T-helper 2 cell treated with Interferon-gamma antibody and Interleukin-4, amounts not matched to agents 100 ng/mL and 5 ng/mL, for 36 hours (primary cell): Measurements from ENCODE around the gene MRPS27. TPM values are rescaled to one million over a fixed set of nuclear protein-coding genes. Genes with fewer than 3 reads are reported as not detected.
"Not testable (repeated sequence)": the region's sequence is repeated elsewhere in the genome, so short reads cannot be mapped to it uniquely, and the experiment has no call there.

ENCODE experiments used
- intact Hi-C: fragments of 100-400 bp; cut with micrococcal nuclease; formaldehyde crosslinking; loops from one replicate; pipeline ENCODE4 v1.15.1; 2023
- total RNA-seq: library from RNA; stranded (reverse); gene quantifications from 2 replicates; pipeline ENCODE4 v1.2.3, GENCODE V29; 2022

MRPS27 gene
- total RNA-seq, 1 donor from 2014 or later, result 58.4 TPM

DNA sequence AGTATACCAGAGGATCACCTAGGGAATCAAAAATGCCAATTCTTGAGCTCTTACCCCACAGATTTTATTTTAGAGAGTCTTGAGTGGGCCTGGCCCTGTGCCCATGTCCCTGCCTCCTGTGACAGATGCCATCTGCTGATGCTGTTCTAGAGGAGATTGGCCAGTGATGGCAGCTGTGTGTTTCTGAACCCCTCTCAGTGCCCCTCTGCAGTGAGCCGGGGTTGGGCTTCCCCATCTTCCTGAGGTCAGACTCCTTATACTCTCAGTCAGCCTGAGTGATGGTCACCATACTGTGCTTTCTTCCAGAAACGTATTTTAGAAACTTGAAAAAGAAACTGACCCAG lies 6.2 kb upstream of the MRPS27 start:
- intact Hi-C loops, result loop anchor here (10.0 kb wide), 1 partner anchor 519 kb away; no protein-coding TSS in a partner anchor

DNA sequence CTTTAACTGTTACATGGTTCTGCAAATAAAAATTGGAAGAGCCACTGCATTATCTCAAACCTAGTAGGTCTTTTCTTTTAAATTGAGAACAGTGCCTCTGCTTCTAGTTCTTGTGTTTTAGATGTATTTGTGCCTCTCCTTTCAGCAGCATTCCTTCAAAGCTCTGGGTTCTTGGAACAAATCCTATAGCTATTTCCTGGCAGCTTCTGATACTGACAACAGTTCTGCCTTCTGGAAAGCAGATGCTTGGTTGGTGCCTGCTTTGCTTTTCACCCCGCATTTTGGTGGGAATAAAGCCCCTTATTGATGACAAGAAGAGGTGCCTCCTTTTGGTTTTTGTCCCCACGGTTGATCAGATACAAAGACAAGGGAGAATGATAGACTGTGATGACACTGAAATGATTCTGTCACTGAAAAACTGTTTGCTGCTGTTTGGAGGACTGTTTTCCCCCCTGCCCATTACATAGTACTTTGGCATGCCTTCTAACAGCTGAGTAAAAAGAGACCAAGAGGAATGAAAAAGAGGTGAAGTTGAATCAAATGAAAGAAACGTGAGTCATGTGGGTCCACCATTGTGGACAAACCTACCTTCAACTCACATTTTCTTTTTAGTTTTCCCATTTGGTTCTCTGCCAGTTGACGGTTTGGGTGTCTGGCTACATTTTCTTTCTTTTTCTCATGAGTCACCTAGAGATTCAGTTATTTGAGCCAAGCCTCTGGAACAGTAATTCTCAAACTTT lies 5.7 kb upstream of the MRPS27 start:
- intact Hi-C loops, result loop anchor here (10.0 kb wide), 1 partner anchor 519 kb away; no protein-coding TSS in a partner anchor

DNA sequence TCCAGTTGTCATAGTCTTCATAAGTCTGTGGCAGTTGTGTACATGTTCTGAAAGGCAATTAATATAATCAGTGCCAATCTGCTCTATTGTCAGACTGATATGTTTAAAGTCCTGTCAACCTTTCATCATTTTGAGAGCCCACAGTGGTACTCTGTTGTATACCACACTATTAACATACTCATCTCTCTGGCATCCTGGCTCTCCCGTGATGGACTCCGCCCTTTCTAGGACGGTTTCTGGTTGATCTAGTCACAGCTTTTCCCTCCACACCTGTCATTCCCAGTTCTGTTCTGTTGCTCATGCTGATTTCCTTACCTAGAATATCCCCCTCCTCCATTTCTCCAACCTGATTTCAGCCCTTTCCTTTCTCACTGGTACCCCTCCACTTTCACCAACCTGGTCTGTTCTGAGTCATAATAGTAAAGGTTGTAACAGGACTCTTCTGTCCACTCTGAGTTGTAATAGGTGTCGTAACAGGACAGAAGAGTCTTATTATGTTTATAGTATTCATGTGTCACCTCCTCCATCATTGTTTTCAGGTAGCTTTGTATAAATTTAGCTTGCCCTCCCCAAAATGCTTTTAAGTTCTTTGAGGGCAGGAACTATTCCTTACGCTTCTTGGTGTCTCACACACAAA lies 4.3 kb upstream of the MRPS27 start:
- intact Hi-C loops, result loop anchor here (5.0 to 10.0 kb wide), 2 partner anchors 187 to 520 kb away; no protein-coding TSS in a partner anchor

DNA sequence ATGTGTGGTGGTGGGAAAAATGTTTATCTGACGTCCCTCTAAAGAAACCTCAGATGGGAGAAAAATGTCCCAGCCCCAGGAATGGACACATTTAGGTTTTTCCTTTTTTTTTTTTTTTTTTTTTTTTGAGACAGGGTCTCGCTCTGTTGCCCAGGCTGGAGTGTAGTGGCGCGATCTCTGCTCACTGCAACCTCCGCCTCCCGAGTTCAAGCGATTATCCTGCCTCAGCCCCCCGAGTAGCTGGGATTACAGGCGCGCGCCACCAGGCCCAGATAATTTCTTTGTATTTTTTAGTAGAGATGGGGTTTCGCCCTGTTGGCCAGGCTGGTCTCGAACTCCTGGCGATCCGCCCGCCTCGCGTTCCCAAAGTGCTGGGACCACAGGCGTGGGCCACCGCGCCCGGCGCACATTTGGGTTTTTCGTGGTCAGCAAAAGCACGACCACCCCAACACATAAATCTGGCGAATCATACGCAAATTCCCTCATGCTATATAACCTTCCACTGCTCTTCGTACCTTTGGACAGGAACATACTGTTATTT lies 535 bp downstream of the MRPS27 start:
- intact Hi-C loops, result not testable (repeated sequence)

- intact Hi-C loops, result no loop called here
These were observed 5.4 kb downstream of the MRPS27 start for GRCh38 chr5:72314571-72315172.

DNA sequence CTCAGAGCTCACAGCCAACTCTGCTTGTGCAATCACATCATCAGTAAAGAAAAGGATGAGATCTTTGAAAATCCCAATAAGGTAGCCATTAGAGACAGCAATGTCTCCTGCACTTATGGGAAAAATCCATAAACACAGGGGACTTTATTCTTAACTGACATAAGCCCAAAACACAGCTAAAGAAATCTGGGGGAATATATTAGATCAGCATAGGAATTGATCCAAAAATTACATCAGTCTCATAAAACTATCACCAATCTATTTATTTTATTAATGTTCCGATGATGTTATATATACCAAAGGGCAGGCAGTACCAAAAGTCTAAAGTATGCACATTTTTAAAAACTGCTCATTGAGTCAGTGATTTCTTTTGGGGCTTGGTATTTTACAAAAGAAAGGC lies 6.9 kb downstream of the MRPS27 start:
- intact Hi-C loops, result no loop called here

GRCh38 chr5:72308853-72309191 lies 11.2 kb downstream of the MRPS27 start:
- intact Hi-C loops, result loop anchor here (1.0 to 10.0 kb wide), 8 partner anchors 11 to 1256 kb away; partner anchors contain the start of genes ANKRA2, BDP1, MCCC2 and MRPS27

- intact Hi-C loops, result loop anchor here (1.0 to 10.0 kb wide), 8 partner anchors 12 to 1257 kb away; partner anchors contain the start of genes ANKRA2, BDP1, MCCC2 and MRPS27
These were observed 11.8 kb downstream of the MRPS27 start for GRCh38 chr5:72307968-72308852.

DNA sequence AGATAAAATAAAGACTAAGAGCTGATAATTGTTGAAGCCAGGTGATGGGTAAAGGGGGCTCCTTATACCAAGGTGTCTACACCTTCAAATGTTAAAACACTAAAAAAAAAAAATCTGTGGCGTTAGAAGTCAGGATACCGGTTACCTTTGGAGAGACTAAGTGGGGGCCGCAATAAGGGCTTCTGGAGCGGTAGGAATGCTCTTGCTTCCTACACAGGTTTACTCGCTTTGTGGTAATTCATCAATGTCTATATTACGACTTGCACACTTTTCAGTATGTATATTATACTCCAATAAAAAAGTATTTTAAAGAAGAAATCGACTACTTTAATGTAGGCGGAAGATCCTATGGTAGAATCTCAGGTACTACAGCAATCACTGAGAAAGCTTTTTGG lies 12.5 kb downstream of the MRPS27 start:
- intact Hi-C loops, result loop anchor here (5.0 to 10.0 kb wide), 4 partner anchors 650 to 1257 kb away; partner anchors contain the start of genes ANKRA2, BDP1, MCCC2 and UTP15

- intact Hi-C loops, result loop anchor here (5.0 to 10.0 kb wide), 4 partner anchors 648 to 1259 kb away; partner anchors contain the start of genes ANKRA2, BDP1, MCCC2 and UTP15
These were observed 14.6 kb downstream of the MRPS27 start for GRCh38 chr5:72305194-72306142.

GRCh38 chr5:72302171-72302570 lies 17.9 kb downstream of the MRPS27 start:
- intact Hi-C loops, result loop anchor here (10.0 kb wide), 2 partner anchors 717 to 1263 kb away; partner anchors contain the start of genes ANKRA2, MCCC2 and UTP15

DNA sequence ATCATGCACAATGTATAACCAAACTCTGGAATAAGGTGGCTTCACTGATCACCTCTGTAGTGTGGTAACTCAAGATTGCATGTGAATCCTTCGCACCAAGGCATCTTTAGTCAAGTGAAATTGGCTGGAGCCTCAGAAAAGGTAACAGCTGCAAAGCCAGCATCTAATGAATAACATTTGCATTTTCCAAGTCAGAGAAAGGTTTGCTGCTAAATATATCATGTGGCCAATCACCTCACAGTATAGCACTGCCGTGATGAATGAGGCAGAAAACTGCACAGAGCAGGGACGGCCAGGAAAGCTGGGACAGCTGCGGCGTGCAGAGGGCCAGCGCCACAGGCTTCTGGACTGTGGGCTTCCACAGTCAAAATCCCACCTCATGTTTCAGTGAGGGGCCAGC lies 18.5 kb downstream of the MRPS27 start:
- intact Hi-C loops, result loop anchor here (10.0 kb wide), 2 partner anchors 717 to 1263 kb away; partner anchors contain the start of genes ANKRA2, MCCC2 and UTP15

DNA sequence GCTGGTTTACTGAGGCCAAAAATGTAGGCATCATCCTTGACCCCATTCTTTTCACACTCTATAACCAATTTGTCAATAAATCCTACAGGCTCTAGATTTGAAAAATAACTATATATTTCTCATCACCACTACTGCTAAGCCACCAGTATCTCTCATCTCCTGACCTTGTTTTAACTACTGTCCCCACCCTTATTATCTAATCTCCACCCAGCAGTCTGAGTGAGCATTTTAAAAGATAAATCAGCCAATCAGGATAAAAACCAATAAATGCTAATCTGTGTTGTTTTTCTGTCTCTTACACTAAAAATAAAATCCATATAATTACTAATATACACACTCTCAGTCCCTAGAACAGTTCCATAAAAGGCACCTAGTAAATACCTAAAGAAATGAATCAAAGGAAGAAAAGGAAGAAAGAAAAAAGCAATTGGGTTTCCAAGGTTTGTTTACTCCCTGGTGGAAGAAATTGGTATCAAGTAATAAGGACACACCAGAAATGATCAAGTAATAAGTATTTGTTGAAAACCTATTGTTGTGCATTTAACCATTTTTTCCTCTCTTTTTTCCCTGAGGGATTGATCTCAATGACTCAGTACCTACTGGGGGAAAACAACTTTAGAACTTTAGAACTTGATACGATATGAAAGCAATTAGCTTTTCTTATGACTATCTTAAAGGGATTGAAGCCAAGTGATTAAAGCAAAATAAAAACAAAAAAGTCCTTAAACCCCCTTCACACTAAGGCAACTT lies 19.3 kb downstream of the MRPS27 start:
- intact Hi-C loops, result loop anchor here (10.0 kb wide), 2 partner anchors 716 to 1264 kb away; partner anchors contain the start of genes ANKRA2, MCCC2 and UTP15

DNA sequence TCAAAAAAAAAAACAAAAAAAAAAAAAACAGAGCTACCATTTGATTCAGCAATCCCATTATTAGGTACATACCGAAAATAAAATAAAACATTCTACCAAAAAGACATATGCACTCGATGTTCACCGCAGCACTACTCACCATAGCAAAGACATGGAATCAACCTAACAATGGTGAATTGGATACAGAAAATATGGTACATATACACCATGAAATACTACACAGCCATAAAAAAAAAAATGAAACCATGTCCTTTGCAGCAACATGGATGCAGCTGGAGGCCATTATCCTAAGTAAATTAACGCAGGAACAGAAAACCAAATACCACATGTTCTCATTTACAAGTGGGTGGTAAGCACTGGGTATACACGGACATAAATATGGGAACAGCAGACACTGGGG lies 21.3 kb downstream of the MRPS27 start:
- intact Hi-C loops, result no loop called here

DNA sequence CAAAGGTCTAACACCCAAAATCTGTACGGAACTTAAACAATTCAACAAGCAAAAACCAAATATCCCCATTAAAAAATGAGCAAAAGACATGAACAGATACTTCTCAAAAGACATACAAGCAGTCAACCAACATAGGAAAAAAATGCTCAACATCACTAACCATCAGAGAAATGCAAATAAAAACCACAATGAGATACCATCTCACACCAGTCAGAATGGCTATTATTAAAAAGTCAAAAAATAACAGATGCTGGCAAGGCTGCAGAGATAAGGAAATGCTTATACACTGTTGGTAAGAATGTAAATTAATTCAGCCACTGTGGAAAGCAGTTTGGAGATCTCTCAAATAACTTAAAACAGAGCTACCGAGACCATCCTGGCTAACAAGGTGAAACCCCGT lies 21.9 kb downstream of the MRPS27 start:
- intact Hi-C loops, result not testable (repeated sequence)

DNA sequence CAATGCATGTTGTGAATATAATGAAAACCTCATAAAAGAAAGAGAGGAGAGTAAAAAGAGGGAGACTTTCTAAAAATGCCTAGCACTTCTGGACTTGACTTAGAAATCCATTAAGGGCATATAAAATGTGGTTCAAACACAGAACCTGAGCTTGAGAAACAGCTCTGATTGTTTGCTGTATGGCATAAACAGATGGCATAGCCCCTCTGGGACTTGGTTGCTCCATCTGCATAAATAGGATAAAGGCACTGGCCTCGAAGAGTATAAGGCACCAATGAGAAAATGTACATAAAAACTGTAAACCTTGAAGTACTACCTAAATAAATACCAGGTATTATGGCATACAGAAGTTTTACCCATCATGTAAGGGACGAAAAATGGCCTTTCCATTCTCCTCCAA lies 23.8 kb downstream of the MRPS27 start:
- intact Hi-C loops, result no loop called here

DNA sequence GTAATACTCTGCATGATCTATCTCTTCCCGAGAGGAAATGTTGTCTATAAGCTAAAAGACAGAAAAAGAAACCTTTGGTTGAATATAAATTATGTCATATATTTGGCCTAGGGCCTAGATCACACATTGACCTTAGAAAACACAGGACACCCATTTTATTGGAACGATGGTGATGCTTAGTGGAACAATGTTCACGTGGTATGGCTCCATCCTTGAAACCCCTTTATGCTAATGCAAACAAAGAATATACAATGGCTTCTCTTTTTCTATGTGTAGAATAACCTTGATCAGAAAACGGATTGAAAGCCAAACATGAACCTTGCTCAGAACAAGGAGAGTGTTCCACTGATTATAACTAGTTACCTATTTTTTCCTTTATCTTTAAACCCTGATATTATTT lies 24.5 kb downstream of the MRPS27 start:
- intact Hi-C loops, result no loop called here

GRCh38 chr5:72294473-72294872 lies 25.6 kb downstream of the MRPS27 start:
- intact Hi-C loops, result no loop called here
